Measurements from ENCODE around the gene CER1. TPM values are rescaled to one million over a fixed set of nuclear protein-coding genes. Genes with fewer than 3 reads are reported as not detected.

CER1 gene
- total and polyA plus RNA-seq, 2 donors (not counting 3 experiments of a cell fraction or from before 2014, with no cell fraction given), result 0.06 TPM; not detected in 1

GRCh38 chr9:14687042-14687719 is 35.4 kb downstream of the CER1 start:
- Histone ChIP-seq H4K20me1 (replicated peaks; ENCODE audit: control insufficient read depth, extremely low read depth, insufficient read depth, low read length) (no peaks in the 10 kb centered on the region), H3K4me3 (replicated peaks in 1 of 3; ENCODE audit: insufficient read depth in 1 of 3, low read depth in 1 of 3, low read length in 3 of 3) (no peak overlapping the region), H3K4me1 (ENCODE audit: control insufficient read depth, extremely low read depth, insufficient read depth, low read length) (peaks cover 38% of the 10 kb centered on the region), H3K27me3 (ENCODE audit: control insufficient read depth in 2 of 2, insufficient read depth in 2 of 2, low read length in 2 of 2) (no peaks in the 10 kb centered on the region), H2AFZ (ENCODE audit: low read depth, low read length) (no peak overlapping the region), H3K9me3 (replicated peaks; ENCODE audit: control insufficient read depth, insufficient read depth, low read length) (no peaks in the 10 kb centered on the region), H3K36me3 (ENCODE audit: control insufficient read depth in 2 of 2, extremely low read depth in 1 of 2, insufficient read depth in 2 of 2, low read length in 2 of 2) (peaks cover 4 to 11% of the 10 kb centered on the region in 2 experiments), H3K9me1 (replicated peaks; ENCODE audit: control insufficient read depth, extremely low read depth, insufficient read depth, low read length) (no peaks in the 10 kb centered on the region), H3K4me2 (ENCODE audit: insufficient read depth, low read length) (peak overlapping the region; percentile 16), H3K79me2 (ENCODE audit: control insufficient read depth, insufficient read depth, low read length) (peaks cover 65% of the 10 kb centered on the region), H3K27ac (ENCODE audit: insufficient read depth, low read depth, low read length) (peak overlapping the region; percentile 16), H3K9ac (replicated peaks; ENCODE audit: extremely low read depth, insufficient read depth, low read length) (no peak overlapping the region)
- no TSS peak for BruUV-seq (replicated peaks)
- DNase-seq (ENCODE audit: low read depth, low spot score) (peak; percentile 73), FAIRE-seq (peak; percentile 44)
- dilution Hi-C loops (cut with MboI; ENCODE audit: extremely low pct_ligation_motif_present, low sequenced_read_pairs) (no loop called here), intact Hi-C loops (cut with micrococcal nuclease) (no loop called here)
- CTCF ChIA-PET, result interaction anchor here (0.8 to 7.5 kb wide), 5 partner anchors 16 to 81 kb away, joined by 3 to 38 read pairs (median 4); no protein-coding TSS in a partner anchor
- peak; percentile 78 for TF ChIP-seq FOS (IDR thresholded peaks at IDR 0.05; ENCODE audit: borderline replicate concordance, insufficient read depth, low read length)
- TF ChIP-seq MAX (IDR thresholded peaks at IDR 0.05; ENCODE audit: insufficient read depth, insufficient read length), result no peak
- POLR2A ChIA-PET, result no interaction called here

- ChIA-PET CTCF (no interaction called here), POLR2A (no interaction called here)
- no peaks in the 10 kb centered on the region for H3K9me1 ChIP-seq (replicated peaks; ENCODE audit: control insufficient read depth, extremely low read depth, insufficient read depth, low read length)
- FAIRE-seq, result no peak
- no peak for DNase-seq (ENCODE audit: low read depth, low spot score)
- intact Hi-C loops (cut with micrococcal nuclease) (no loop called here), dilution Hi-C loops (cut with MboI; ENCODE audit: extremely low pct_ligation_motif_present, low sequenced_read_pairs) (no loop called here)
- no peaks in the 10 kb centered on the region for H4K20me1 ChIP-seq (replicated peaks; ENCODE audit: control insufficient read depth, extremely low read depth, insufficient read depth, low read length)
- peaks cover 62% of the 10 kb centered on the region for H3K79me2 ChIP-seq (ENCODE audit: control insufficient read depth, insufficient read depth, low read length)
- H3K9ac ChIP-seq (replicated peaks; ENCODE audit: extremely low read depth, insufficient read depth, low read length), result no peak overlapping the region
- H3K36me3 ChIP-seq (ENCODE audit: control insufficient read depth in 2 of 2, extremely low read depth in 1 of 2, insufficient read depth in 2 of 2, low read length in 2 of 2), result peaks cover 6 to 11% of the 10 kb centered on the region in 2 experiments
- no peaks in the 10 kb centered on the region for H3K27me3 ChIP-seq (ENCODE audit: control insufficient read depth in 2 of 2, insufficient read depth in 2 of 2, low read length in 2 of 2)
- H3K9me3 ChIP-seq (replicated peaks; ENCODE audit: control insufficient read depth, insufficient read depth, low read length), result no peaks in the 10 kb centered on the region
- no TSS peak for BruUV-seq (replicated peaks)
- TF ChIP-seq, protein P1, sequence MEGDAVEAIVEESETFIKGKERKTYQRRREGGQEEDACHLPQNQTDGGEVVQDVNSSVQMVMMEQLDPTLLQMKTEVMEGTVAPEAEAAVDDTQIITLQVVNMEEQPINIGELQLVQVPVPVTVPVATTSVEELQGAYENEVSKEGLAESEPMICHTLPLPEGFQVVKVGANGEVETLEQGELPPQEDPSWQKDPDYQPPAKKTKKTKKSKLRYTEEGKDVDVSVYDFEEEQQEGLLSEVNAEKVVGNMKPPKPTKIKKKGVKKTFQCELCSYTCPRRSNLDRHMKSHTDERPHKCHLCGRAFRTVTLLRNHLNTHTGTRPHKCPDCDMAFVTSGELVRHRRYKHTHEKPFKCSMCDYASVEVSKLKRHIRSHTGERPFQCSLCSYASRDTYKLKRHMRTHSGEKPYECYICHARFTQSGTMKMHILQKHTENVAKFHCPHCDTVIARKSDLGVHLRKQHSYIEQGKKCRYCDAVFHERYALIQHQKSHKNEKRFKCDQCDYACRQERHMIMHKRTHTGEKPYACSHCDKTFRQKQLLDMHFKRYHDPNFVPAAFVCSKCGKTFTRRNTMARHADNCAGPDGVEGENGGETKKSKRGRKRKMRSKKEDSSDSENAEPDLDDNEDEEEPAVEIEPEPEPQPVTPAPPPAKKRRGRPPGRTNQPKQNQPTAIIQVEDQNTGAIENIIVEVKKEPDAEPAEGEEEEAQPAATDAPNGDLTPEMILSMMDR (IDR thresholded peaks at IDR 0.05; ENCODE audit: extremely low read depth in 1 of 2, insufficient read depth in 1 of 2, low read depth in 1 of 2, low read length in 2 of 2), result no peak
- TF ChIP-seq JUN (IDR thresholded peaks at IDR 0.05; ENCODE audit: borderline replicate concordance, insufficient read depth, insufficient read length, low read depth) (no peak), POLR2A (IDR thresholded peaks at IDR 0.05; ENCODE audit: low read depth, low read length) (no peak), EZH2 (IDR thresholded peaks at IDR 0.05; ENCODE audit: borderline replicate concordance, low read depth, low read length, severe bottlenecking) (no peak), MAX (IDR thresholded peaks at IDR 0.05; ENCODE audit: insufficient read depth, insufficient read length) (no peak), FOS (IDR thresholded peaks at IDR 0.05; ENCODE audit: borderline replicate concordance, insufficient read depth, low read length) (no peak), GATA2 (IDR thresholded peaks at IDR 0.05; ENCODE audit: insufficient read depth, insufficient read length, low read depth, low read length) (no peak), POLR2AphosphoS5 (IDR thresholded peaks at IDR 0.05; ENCODE audit: insufficient read depth, low read depth, low read length) (no peak), MYC (IDR thresholded peaks at IDR 0.05; ENCODE audit: low read depth, low read length) (no peak)
- no peak overlapping the region for H3K27ac ChIP-seq (ENCODE audit: insufficient read depth, low read depth, low read length)
- H2AFZ ChIP-seq (ENCODE audit: low read depth, low read length), result no peak overlapping the region
- no peak overlapping the region for H3K4me2 ChIP-seq (ENCODE audit: insufficient read depth, low read length)
- H3K4me1 ChIP-seq (ENCODE audit: control insufficient read depth, extremely low read depth, insufficient read depth, low read length), result peaks cover 28% of the 10 kb centered on the region
- H3K4me3 ChIP-seq (replicated peaks in 1 of 3; ENCODE audit: insufficient read depth in 1 of 3, low read depth in 1 of 3, low read length in 3 of 3), result no peak overlapping the region
Observed at GRCh38 chr9:14686168-14686567, 36.4 kb downstream of the CER1 start.

All from endothelial cell of umbilical vein (primary cell).